Measurements from ENCODE around the gene FAM228B. TPM values are rescaled to one million over a fixed set of nuclear protein-coding genes. Genes with fewer than 3 reads are reported as not detected.

FAM228B gene
- polyA plus RNA-seq, 1 donor (not counting 4 experiments of a cell fraction or from before 2014, with no cell fraction given) = 2.0 TPM

- Histone ChIP-seq H2AFZ (ENCODE audit: control insufficient read depth, low read length) (no peak overlapping the region), H3K36me3 (ENCODE audit: control insufficient read depth in 2 of 2, extremely low read depth in 1 of 2, insufficient read depth in 2 of 2, low read length in 2 of 2) (no peaks in the 10 kb centered on the region), H3K9me3 (ENCODE audit: control insufficient read depth, low read depth, low read length) (no peaks in the 10 kb centered on the region), H3K4me3 (ENCODE audit: control insufficient read depth in 2 of 3, extremely low read depth in 1 of 3, insufficient read depth in 2 of 3, low read depth in 1 of 3, low read length in 3 of 3) (no peak overlapping the region), H4K20me1 (ENCODE audit: control insufficient read depth, extremely low read depth, insufficient read depth, low read length) (no peaks in the 10 kb centered on the region), H3K79me2 (ENCODE audit: control insufficient read depth, insufficient read depth, low read length) (no peaks in the 10 kb centered on the region), H3K27me3 (ENCODE audit: control insufficient read depth, extremely low read depth, insufficient read depth, low read length) (no peaks in the 10 kb centered on the region), H3K4me1 (ENCODE audit: control insufficient read depth, extremely low read depth, insufficient read depth, low read length) (peaks cover 3% of the 10 kb centered on the region), H3K4me2 (ENCODE audit: control insufficient read depth, extremely low read depth, insufficient read depth, low read depth, low read length) (no peak overlapping the region), H3K9me1 (ENCODE audit: control insufficient read depth, extremely low read depth, insufficient read depth, low read length) (no peaks in the 10 kb centered on the region), H3K9ac (ENCODE audit: control insufficient read depth, extremely low read depth, insufficient read depth, low read length) (no peak overlapping the region), H3K27ac (ENCODE audit: control insufficient read depth, insufficient read depth, low read length) (no peak overlapping the region)
- DNase-seq (ENCODE audit: low read depth, low spot score) (no peak), FAIRE-seq (no peak)
- dilution Hi-C loops (cut with MboI; ENCODE audit: extremely low pct_ligation_motif_present, low sequenced_read_pairs) = no loop called here
- TF ChIP-seq EZH2 (IDR thresholded peaks at IDR 0.05; ENCODE audit: low read length) = no peak
- TF ChIP-seq CTCF (optimal IDR thresholded peaks at IDR 0.05 in 1 of 3, IDR thresholded peaks at IDR 0.05 in 1 of 3, conservative IDR thresholded peaks at IDR 0.05 in 1 of 3; ENCODE audit: extremely low read depth in 1 of 3, insufficient read depth in 2 of 3, low read length in 3 of 3) = no peak
These were observed 60.2 kb downstream of the FAM228B start for GRCh38 chr2:24183366-24184069.

GRCh38 chr2:24189551-24189950, 66.3 kb downstream of the FAM228B start:
- TF ChIP-seq CTCF (optimal IDR thresholded peaks at IDR 0.05 in 1 of 3, IDR thresholded peaks at IDR 0.05 in 1 of 3, conservative IDR thresholded peaks at IDR 0.05 in 1 of 3; ENCODE audit: extremely low read depth in 1 of 3, insufficient read depth in 2 of 3, low read length in 3 of 3) (no peak), EZH2 (IDR thresholded peaks at IDR 0.05; ENCODE audit: low read length) (no peak)
- H3K9ac ChIP-seq (ENCODE audit: control insufficient read depth, extremely low read depth, insufficient read depth, low read length) = no peak overlapping the region
- dilution Hi-C loops (cut with MboI; ENCODE audit: extremely low pct_ligation_motif_present, low sequenced_read_pairs) = no loop called here

More at GRCh38 chr2:24189551-24189950, 66.3 kb downstream of the FAM228B start:
- H3K9me1 ChIP-seq (ENCODE audit: control insufficient read depth, extremely low read depth, insufficient read depth, low read length) = no peaks in the 10 kb centered on the region
- peaks cover 3% of the 10 kb centered on the region for H3K4me1 ChIP-seq (ENCODE audit: control insufficient read depth, extremely low read depth, insufficient read depth, low read length)
- FAIRE-seq (no peak), DNase-seq (ENCODE audit: low read depth, low spot score) (no peak)
- H3K9me3 ChIP-seq (ENCODE audit: control insufficient read depth, low read depth, low read length) = no peaks in the 10 kb centered on the region
- H3K36me3 ChIP-seq (ENCODE audit: control insufficient read depth in 2 of 2, extremely low read depth in 1 of 2, insufficient read depth in 2 of 2, low read length in 2 of 2) = no peaks in the 10 kb centered on the region
- H3K4me2 ChIP-seq (ENCODE audit: control insufficient read depth, extremely low read depth, insufficient read depth, low read depth, low read length) = no peak overlapping the region
- H3K4me3 ChIP-seq (ENCODE audit: control insufficient read depth in 2 of 3, extremely low read depth in 1 of 3, insufficient read depth in 2 of 3, low read depth in 1 of 3, low read length in 3 of 3) = no peak overlapping the region
- peaks cover 14% of the 10 kb centered on the region for H3K27me3 ChIP-seq (ENCODE audit: control insufficient read depth, extremely low read depth, insufficient read depth, low read length)
- no peak overlapping the region for H3K27ac ChIP-seq (ENCODE audit: control insufficient read depth, insufficient read depth, low read length)
- H2AFZ ChIP-seq (ENCODE audit: control insufficient read depth, low read length) = no peak overlapping the region
- H3K79me2 ChIP-seq (ENCODE audit: control insufficient read depth, insufficient read depth, low read length) = no peaks in the 10 kb centered on the region
- H4K20me1 ChIP-seq (ENCODE audit: control insufficient read depth, extremely low read depth, insufficient read depth, low read length) = no peaks in the 10 kb centered on the region

All from keratinocyte (primary cell).